K562 (cell line): ENCODE data around the gene SIGMAR1. TPM values are rescaled to one million over a fixed set of nuclear protein-coding genes. Genes with fewer than 3 reads are reported as not detected.

Experiments
- ARNT ChIP-seq, 2 experiments: fragments of 450-650 bp; IDR thresholded peaks; 2 replicates each; pipeline ENCODE4 v1.6.1; 2016; ENCODE audit warnings: mild to moderate bottlenecking in 1 of 2
- BHLHE40 ChIP-seq: IDR thresholded peaks from 2 replicates; pipeline ENCODE4 v1.6.1; 2011; ENCODE audit warnings: low read length, improper control_type of control experiment
- BRD4 ChIP-seq: fragments of 200-600 bp; sonication (generic); IDR thresholded peaks from 2 replicates; pipeline ENCODE4 v1.6.1; 2017; ENCODE audit warnings: inconsistent platforms
- CBFA2T2 ChIP-seq: fragments of 450-650 bp; conservative IDR thresholded peaks from 2 replicates; pipeline ENCODE4 v1.6.1; 2017; ENCODE audit warnings: mild to moderate bottlenecking
- HDAC1 ChIP-seq, 2 experiments: fragments of 450-650 bp; IDR thresholded peaks; 2 replicates each; pipeline ENCODE4 v1.6.1; 2016 to 2017; ENCODE audit warnings: inconsistent platforms in 1 of 2, mild to moderate bottlenecking in 1 of 2, moderate library complexity in 1 of 2
- JUND ChIP-seq, 2 experiments: IDR thresholded peaks; 2 replicates in 1 of 2; 3 replicates in 1 of 2; pipeline ENCODE4 v1.6.1; 2011; ENCODE audit warnings: borderline replicate concordance in 2 of 2, low read depth in 2 of 2, low read length in 2 of 2, improper control_type of control experiment in 1 of 2, missing biosample characterization in 1 of 2, missing genetic modification characterization in 1 of 2, missing genetic modification reagents in 1 of 2
- MAZ ChIP-seq, 2 experiments: fragments of 450-650 bp in 1 of 2; sonication (generic) in 1 of 2; formaldehyde crosslinking; IDR thresholded peaks in 1 of 2; conservative IDR thresholded peaks in 1 of 2; 2 replicates each; pipeline versions ENCODE4 v1.4.0 to v1.5.0; 2020; ENCODE audit warnings: mild to moderate bottlenecking in 1 of 2, missing genetic modification reagents in 1 of 2
- NCOR1 ChIP-seq: fragments of 450-650 bp; IDR thresholded peaks from 2 replicates; pipeline ENCODE4 v1.6.1; 2016; ENCODE audit warnings: mild to moderate bottlenecking, moderate library complexity
- NFATC3 ChIP-seq: fragments of 450-650 bp; IDR thresholded peaks from 2 replicates; pipeline ENCODE4 v1.6.1; 2017; ENCODE audit warnings: mild to moderate bottlenecking
- NFIC ChIP-seq: fragments of 450-650 bp; IDR thresholded peaks from 2 replicates; pipeline ENCODE4 v1.6.1; 2017; ENCODE audit warnings: mild to moderate bottlenecking, inconsistent platforms
- NFYB ChIP-seq: IDR thresholded peaks from 2 replicates; pipeline ENCODE4 v1.6.1; 2011; ENCODE audit warnings: mild to moderate bottlenecking, moderate library complexity; ENCODE audit not compliant: insufficient read length; ENCODE audit errors: extremely low read depth
- NR2C1 ChIP-seq, 2 experiments: fragments of 450-650 bp; IDR thresholded peaks; 2 replicates each; pipeline ENCODE4 v1.6.1; 2017; ENCODE audit warnings: mild to moderate bottlenecking in 2 of 2, antibody characterized with exemption in 1 of 2, inconsistent platforms in 1 of 2, missing compliant biosample characterization in 1 of 2, missing genetic modification characterization in 1 of 2
- NR2C2 ChIP-seq, 2 experiments: fragments of 200-800 bp in 1 of 2; sonication (Bioruptor generic) in 1 of 2; sonication (generic) in 1 of 2; formaldehyde crosslinking in 1 of 2; IDR thresholded peaks; 2 replicates each; pipeline versions ENCODE4 v1.6.1 to v1.8.0; 2016 to 2022; ENCODE audit warnings: mild to moderate bottlenecking in 1 of 2, missing compliant biosample characterization in 1 of 2, missing genetic modification characterization in 1 of 2, missing genetic modification reagents in 1 of 2
- NR4A1 ChIP-seq, 2 experiments: fragments of 250-450 bp in 1 of 2; fragments of 450-650 bp in 1 of 2; sonication (Bioruptor Pico) in 1 of 2; IDR thresholded peaks; 2 replicates each; pipeline versions ENCODE4 v1.4.0 to v1.6.1; 2016 to 2020; ENCODE audit warnings: mild to moderate bottlenecking in 2 of 2, missing compliant biosample characterization in 1 of 2, missing genetic modification characterization in 1 of 2, moderate library complexity in 1 of 2
- POLR2A ChIP-seq: fragments of 450-650 bp; conservative IDR thresholded peaks from 2 replicates; pipeline ENCODE4 v1.6.1; 2016
- ZFP91 ChIP-seq: sonication (generic); formaldehyde crosslinking; IDR thresholded peaks from 2 replicates; pipeline ENCODE4 v1.8.0; 2022; ENCODE audit warnings: mild to moderate bottlenecking, missing genetic modification reagents
- ZFX ChIP-seq: sonication (generic); formaldehyde crosslinking; IDR thresholded peaks from 2 replicates; pipeline ENCODE4 v1.8.0; 2022; ENCODE audit warnings: mild to moderate bottlenecking, missing genetic modification reagents, moderate library complexity
- ZNF124 ChIP-seq: sonication (generic); formaldehyde crosslinking; IDR thresholded peaks from 2 replicates; pipeline ENCODE4 v1.8.1; 2022; ENCODE audit warnings: missing genetic modification reagents
- ZNF212 ChIP-seq: fragments of 450-650 bp; formaldehyde crosslinking; IDR thresholded peaks from 2 replicates; pipeline ENCODE4 v1.4.0; 2020; ENCODE audit warnings: mild to moderate bottlenecking
- ZNF224 ChIP-seq: sonication (generic); formaldehyde crosslinking; IDR thresholded peaks from 2 replicates; pipeline ENCODE4 v1.8.0; 2022; ENCODE audit warnings: mild to moderate bottlenecking, missing genetic modification reagents
- polyA plus RNA-seq, 8 experiments: library from polyadenylated mRNA; depleted of rRNA in 4 of 8; stranded (reverse) in 5 of 8; unstranded in 3 of 8; fragments of >200 nt; fragmentation: Nextera tagmentation in 2 of 8; fragmentation: Illumina TruSeq in 1 of 8; extraction: Ambion mirVana in 2 of 8; extraction: Trizol in 1 of 8; gene quantifications; 2 replicates each; pipeline versions ENCODE4 v1.2.1 to v1.2.3, GENCODE V29; 2011 to 2014; ENCODE audit warnings: inconsistent platforms in 1 of 8, missing spikeins in 1 of 8
- total RNA-seq, 7 experiments: library from RNA; depleted of rRNA in 6 of 7; stranded (reverse); fragments of >200 nt in 6 of 7; fragmentation: Illumina TruSeq in 2 of 7; extraction: Trizol in 2 of 7; gene quantifications; 2 replicates each; pipeline versions ENCODE4 v1.2.1 to v1.2.3, GENCODE V29; 2011 to 2021; ENCODE audit warnings: low replicate concordance in 1 of 7
- TF ChIP-seq, protein P1 (sequence below): fragments of 450-650 bp; IDR thresholded peaks from 2 replicates; pipeline ENCODE4 v1.6.1; 2016; ENCODE audit warnings: low read depth, mild to moderate bottlenecking, moderate library complexity
- TF ChIP-seq, protein P2 (sequence below), 2 experiments: IDR thresholded peaks in 1 of 2; conservative IDR thresholded peaks in 1 of 2; 2 replicates each; pipeline ENCODE4 v1.6.1; 2016; ENCODE audit warnings: low read depth in 2 of 2, mild to moderate bottlenecking in 1 of 2, missing compliant biosample characterization in 1 of 2, missing genetic modification characterization in 1 of 2, moderate library complexity in 1 of 2

SIGMAR1 gene
- total and polyA plus RNA-seq, 9 of the 15 experiments (the other 6 are each of a cell fraction or from before 2014, with no cell fraction given) = 6.9 to 80.0 (median 35.2) TPM

DNA sequence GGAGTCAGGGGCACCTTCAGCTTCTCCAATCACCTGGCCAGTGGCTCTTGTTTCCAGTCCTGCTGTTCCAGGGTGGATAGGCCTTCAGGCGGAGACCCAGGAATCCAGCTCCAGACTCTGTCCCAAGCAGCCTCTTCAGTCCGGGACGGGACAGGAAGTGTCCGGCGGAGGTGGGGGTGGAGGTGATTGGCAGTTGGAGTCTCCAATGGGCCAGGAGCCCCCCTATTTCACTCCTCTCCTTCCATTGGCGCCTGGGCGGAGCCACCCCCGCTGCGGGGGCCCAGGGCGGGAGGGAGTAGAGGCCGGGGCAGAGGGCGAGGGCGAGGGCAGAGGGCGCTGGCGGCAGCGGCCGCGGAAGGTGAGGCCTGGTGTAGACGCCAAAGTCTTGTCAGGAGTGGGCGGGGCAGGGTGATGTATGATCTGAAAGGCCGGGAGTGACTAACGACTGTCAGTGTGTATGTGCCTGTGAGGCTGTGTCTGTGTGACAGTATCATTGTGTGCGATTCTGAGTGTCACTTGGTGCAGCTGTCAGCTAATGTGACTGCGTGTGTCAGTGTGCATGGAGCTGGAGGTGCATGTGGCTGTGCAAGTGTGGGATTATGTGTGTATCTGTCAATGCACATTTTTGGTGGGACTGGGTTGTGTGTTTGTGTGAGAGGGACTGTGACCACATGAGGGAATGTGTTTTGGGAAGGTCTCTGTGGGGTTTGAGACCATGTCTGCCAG, 14.5 kb upstream of the SIGMAR1 start, which contains the start of gene IL11RA (continued):
- TF ChIP-seq ZNF224 (no peak), BRD4 (no peak), NFATC3 (no peak), ZFX (CRISPR knock-in tag) (peak; percentile 44), BHLHE40 (peak; percentile 29; the same call in 1 of the 2 replicates), MAZ (CRISPR knock-in tag; conservative IDR thresholded peaks at IDR 0.05 in 1 of 2, IDR thresholded peaks at IDR 0.05 in 1 of 2) (peak; percentile 88 to 90), NR2C1 (IDR thresholded peaks at IDR 0.05) (peak; percentile 71), NR2C1 (tag; IDR thresholded peaks at IDR 0.05) (peak; percentile 48; the same call in 1 of the 2 replicates), HDAC1 (IDR thresholded peaks at IDR 0.05) (peak in 1 of 2 experiments; percentile 87; a peak in 2 of 4 replicates), NR2C2 (CRISPR knock-in tag; IDR thresholded peaks at IDR 0.05) (0 out of 2 replicates have a peak, but pooled peaks have one; percentile 36), NR2C2 (tag; IDR thresholded peaks at IDR 0.05) (peak; percentile 95), ARNT (IDR thresholded peaks at IDR 0.05) (peak in 1 of 2 experiments; percentile 53; a peak in 2 of 4 replicates), NCOR1 (0 out of 2 replicates have a peak, but pooled peaks have one; percentile 11), JUND (IDR thresholded peaks at IDR 0.05; ENCODE audit: borderline replicate concordance, low read depth, low read length) (peak; percentile 64), JUND (tag; IDR thresholded peaks at IDR 0.05; ENCODE audit: borderline replicate concordance, low read depth, low read length) (peak; percentile 69; the same call in 2 of the 3 replicates), ZFP91 (CRISPR knock-in tag) (0 out of 2 replicates have a peak, but pooled peaks have one; percentile 65), NFIC (peak; percentile 54), NR4A1 (CRISPR knock-in tag; IDR thresholded peaks at IDR 0.05) (no peak), NR4A1 (tag; IDR thresholded peaks at IDR 0.05) (no peak), POLR2A (0 out of 2 replicates have a peak, but pooled peaks have one; percentile 33), CBFA2T2 (no peak), ZNF212 (CRISPR knock-in tag) (no peak), ZNF124 (CRISPR knock-in tag) (no peak), NFYB (peak; percentile 67)
- TF ChIP-seq, protein P1, sequence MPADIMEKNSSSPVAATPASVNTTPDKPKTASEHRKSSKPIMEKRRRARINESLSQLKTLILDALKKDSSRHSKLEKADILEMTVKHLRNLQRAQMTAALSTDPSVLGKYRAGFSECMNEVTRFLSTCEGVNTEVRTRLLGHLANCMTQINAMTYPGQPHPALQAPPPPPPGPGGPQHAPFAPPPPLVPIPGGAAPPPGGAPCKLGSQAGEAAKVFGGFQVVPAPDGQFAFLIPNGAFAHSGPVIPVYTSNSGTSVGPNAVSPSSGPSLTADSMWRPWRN = no peak
- TF ChIP-seq, protein P2, sequence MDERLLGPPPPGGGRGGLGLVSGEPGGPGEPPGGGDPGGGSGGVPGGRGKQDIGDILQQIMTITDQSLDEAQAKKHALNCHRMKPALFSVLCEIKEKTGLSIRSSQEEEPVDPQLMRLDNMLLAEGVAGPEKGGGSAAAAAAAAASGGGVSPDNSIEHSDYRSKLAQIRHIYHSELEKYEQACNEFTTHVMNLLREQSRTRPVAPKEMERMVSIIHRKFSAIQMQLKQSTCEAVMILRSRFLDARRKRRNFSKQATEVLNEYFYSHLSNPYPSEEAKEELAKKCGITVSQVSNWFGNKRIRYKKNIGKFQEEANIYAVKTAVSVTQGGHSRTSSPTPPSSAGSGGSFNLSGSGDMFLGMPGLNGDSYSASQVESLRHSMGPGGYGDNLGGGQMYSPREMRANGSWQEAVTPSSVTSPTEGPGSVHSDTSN (CRISPR knock-in tag; IDR thresholded peaks at IDR 0.05; ENCODE audit: low read depth) = peak; percentile 28; the same call in 1 of the 2 replicates
- TF ChIP-seq, protein P2 (tag; conservative IDR thresholded peaks at IDR 0.05; ENCODE audit: low read depth) = peak; percentile 92
